AG08396 (cell line): ENCODE results near the gene SIPA1L3.

Experiments
- DNase-seq: peaks from one replicate; pipeline ENCODE4 v3.0.0; 2012; ENCODE audit warnings: low spot score, mixed read lengths

Gene SIPA1L3

GRCh38 chr19:37979547-37980082 is 72.6 kb downstream of the SIPA1L3 start:
- DNase-seq, result no peak

- no peak for DNase-seq
Observed at GRCh38 chr19:37980419-37981170, 73.6 kb downstream of the SIPA1L3 start.

GRCh38 chr19:37981785-37982475 is 74.9 kb downstream of the SIPA1L3 start:
- DNase-seq, result no peak

- no peak for DNase-seq
Observed at GRCh38 chr19:37982655-37983054, 75.6 kb downstream of the SIPA1L3 start.

GRCh38 chr19:37983153-37983552 is 76.1 kb downstream of the SIPA1L3 start:
- DNase-seq, result no peak

- no peak for DNase-seq
Observed at GRCh38 chr19:37983916-37984315, 76.9 kb downstream of the SIPA1L3 start.

GRCh38 chr19:37986048-37986750 is 79.2 kb downstream of the SIPA1L3 start:
- DNase-seq, result no peak

GRCh38 chr19:37987356-37988332 is 80.6 kb downstream of the SIPA1L3 start:
- no peak for DNase-seq

GRCh38 chr19:37988758-37989635 is 82.0 kb downstream of the SIPA1L3 start:
- DNase-seq, result no peak

- DNase-seq, result no peak
Observed at GRCh38 chr19:37989855-37990254, 82.8 kb downstream of the SIPA1L3 start.

- no peak for DNase-seq
Observed at GRCh38 chr19:37990362-37990761, 83.4 kb downstream of the SIPA1L3 start.

- DNase-seq, result no peak
Observed at GRCh38 chr19:37991176-37991835, 84.3 kb downstream of the SIPA1L3 start.

GRCh38 chr19:37991841-37992248 is 84.8 kb downstream of the SIPA1L3 start:
- no peak for DNase-seq

GRCh38 chr19:37992761-37993160 is 85.8 kb downstream of the SIPA1L3 start:
- no peak for DNase-seq

GRCh38 chr19:37994823-37995130 is 87.8 kb downstream of the SIPA1L3 start:
- DNase-seq, result no peak

GRCh38 chr19:37995346-37995745 is 88.3 kb downstream of the SIPA1L3 start:
- DNase-seq, result no peak

- DNase-seq, result peak; percentile 55
Observed at GRCh38 chr19:37997911-37998344, 90.9 kb downstream of the SIPA1L3 start.

- no peak for DNase-seq
Observed at GRCh38 chr19:37998801-37999308, 91.8 kb downstream of the SIPA1L3 start.

- DNase-seq, result peak; percentile 66
Observed at GRCh38 chr19:37999309-38000213, 92.6 kb downstream of the SIPA1L3 start.
